ENCODE measurements around the gene GALP.
"Not testable (repeated sequence)": the region's sequence is repeated elsewhere in the genome, so short reads cannot be mapped to it uniquely, and the experiment has no call there.

The GALP gene

DNA sequence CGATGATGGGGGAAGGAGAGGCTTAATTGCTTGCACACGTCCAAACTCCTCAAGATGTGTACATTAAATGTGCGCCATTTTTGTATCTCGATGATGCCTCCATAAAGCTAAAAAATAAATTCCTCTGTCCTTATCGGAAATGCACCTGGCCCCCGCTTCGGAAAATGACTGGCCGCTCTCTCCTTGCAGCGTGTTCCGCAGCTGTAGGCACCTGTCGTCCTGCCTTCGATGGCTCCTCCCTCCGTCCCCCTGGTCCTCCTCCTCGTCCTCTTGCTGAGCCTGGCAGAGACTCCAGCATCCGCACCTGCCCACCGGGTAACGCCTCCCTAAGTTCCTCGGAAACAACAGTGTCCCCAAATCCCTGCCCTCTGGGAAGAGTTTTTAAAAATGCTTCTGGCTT, 1.1 kb downstream of the GALP start:
- H3K4me1 ChIP-seq: peaks cover 31% of the 10 kb centered on the region
- no peak overlapping the region for H3K4me3 ChIP-seq
- H3K4me2 ChIP-seq: peak overlapping the region; percentile 37

GRCh38 chr19:56177564-56178243, 1.9 kb downstream of the GALP start:
- no peak overlapping the region for H3K9ac ChIP-seq
- no peaks in the 10 kb centered on the region for H4K20me1 ChIP-seq
- peaks cover 28% of the 10 kb centered on the region for H3K4me1 ChIP-seq
- H3K4me2 ChIP-seq: no peak overlapping the region
- no peak overlapping the region for H3K27ac ChIP-seq
- H3K4me3 ChIP-seq: no peak overlapping the region
- H3K27me3 ChIP-seq: no peaks in the 10 kb centered on the region
- no peaks in the 10 kb centered on the region for H3K36me3 ChIP-seq
- H3K9me3 ChIP-seq: no peaks in the 10 kb centered on the region
- TF ChIP-seq Cebpa-rat (IDR thresholded peaks at IDR 0.05): no peak

More for the DNA sequence above, 1.1 kb downstream of the GALP start:
- Histone ChIP-seq H3K36me3 (no peaks in the 10 kb centered on the region), H3K9ac (no peak overlapping the region), H3K27ac (peak overlapping the region; percentile 24; the same call in 1 of the 2 replicates), H3K9me3 (no peaks in the 10 kb centered on the region), H3K27me3 (no peaks in the 10 kb centered on the region), H4K20me1 (no peaks in the 10 kb centered on the region)
- no peak for TF ChIP-seq Cebpa-rat (IDR thresholded peaks at IDR 0.05)

GRCh38 chr19:56189785-56190184, 14.0 kb downstream of the GALP start:
- Histone ChIP-seq H3K4me3 (no peak overlapping the region), H4K20me1 (no peaks in the 10 kb centered on the region), H3K4me1 (peaks cover 7% of the 10 kb centered on the region), H3K27me3 (no peaks in the 10 kb centered on the region), H3K9ac (no peak overlapping the region), H3K27ac (no peak overlapping the region), H3K36me3 (no peaks in the 10 kb centered on the region), H3K9me3 (no peaks in the 10 kb centered on the region), H3K4me2 (no peak overlapping the region)
- no peak for TF ChIP-seq Cebpa-rat (IDR thresholded peaks at IDR 0.05)

DNA sequence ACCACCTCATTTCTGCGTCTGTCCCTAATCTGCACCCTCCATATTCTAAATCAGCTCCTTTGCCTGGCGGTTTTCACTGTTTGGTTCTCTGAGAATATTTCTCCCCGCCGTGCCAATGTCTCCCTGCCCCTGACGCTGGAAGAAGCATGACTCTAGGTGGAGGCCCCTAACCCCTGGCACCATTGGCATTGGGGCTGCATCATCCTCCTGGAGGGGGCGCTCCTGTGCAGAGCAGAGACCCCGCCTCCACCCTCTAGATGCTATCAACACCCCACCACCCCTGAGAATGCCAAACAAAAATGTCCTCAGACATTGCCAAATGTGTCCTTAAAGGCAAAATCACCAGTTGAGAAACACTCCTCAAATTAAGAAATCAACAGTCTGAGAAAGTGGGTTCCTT, 15.3 kb downstream of the GALP start:
- no peak overlapping the region for H3K4me3 ChIP-seq
- H3K4me2 ChIP-seq: no peak overlapping the region
- TF ChIP-seq Cebpa-rat (IDR thresholded peaks at IDR 0.05): no peak
- no peak overlapping the region for H3K9ac ChIP-seq
- H3K36me3 ChIP-seq: no peaks in the 10 kb centered on the region
- H3K27ac ChIP-seq: no peak overlapping the region
- no peaks in the 10 kb centered on the region for H4K20me1 ChIP-seq
- H3K27me3 ChIP-seq: no peaks in the 10 kb centered on the region
- H3K4me1 ChIP-seq: peaks cover under 1% of the 10 kb centered on the region
- H3K9me3 ChIP-seq: no peaks in the 10 kb centered on the region

DNA sequence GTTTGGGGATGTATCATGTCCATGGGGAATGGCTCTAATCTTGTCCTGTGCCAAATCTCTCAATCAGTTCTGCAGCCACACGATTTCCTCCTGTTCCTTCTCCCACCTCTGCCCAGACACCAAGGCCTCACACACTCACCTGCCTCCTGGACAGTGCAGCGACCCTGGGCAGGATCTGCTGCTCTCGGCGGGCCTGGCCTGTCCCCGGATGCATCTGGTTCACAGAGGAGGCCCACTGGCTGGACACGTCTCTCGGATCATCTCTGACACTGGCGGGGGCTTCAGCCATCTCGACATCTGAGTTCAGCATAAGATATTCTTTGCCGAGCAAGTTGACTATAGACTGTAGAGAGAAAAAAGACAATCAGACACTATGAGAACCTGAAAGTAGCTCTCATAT, 15.9 kb downstream of the GALP start:
- Histone ChIP-seq H3K4me1 (no peaks in the 10 kb centered on the region), H4K20me1 (no peaks in the 10 kb centered on the region), H3K27ac (no peak overlapping the region), H3K9me3 (no peaks in the 10 kb centered on the region), H3K9ac (no peak overlapping the region), H3K4me3 (no peak overlapping the region), H3K27me3 (no peaks in the 10 kb centered on the region), H3K36me3 (no peaks in the 10 kb centered on the region), H3K4me2 (no peak overlapping the region)
- no peak for TF ChIP-seq Cebpa-rat (IDR thresholded peaks at IDR 0.05)

GRCh38 chr19:56193981-56194640, 18.3 kb downstream of the GALP start:
- Histone ChIP-seq H3K36me3 (no peaks in the 10 kb centered on the region), H3K9me3 (no peaks in the 10 kb centered on the region), H3K4me2 (no peak overlapping the region), H4K20me1 (no peaks in the 10 kb centered on the region), H3K27me3 (no peaks in the 10 kb centered on the region), H3K27ac (no peak overlapping the region), H3K9ac (no peak overlapping the region), H3K4me1 (no peaks in the 10 kb centered on the region), H3K4me3 (no peak overlapping the region)
- TF ChIP-seq Cebpa-rat (IDR thresholded peaks at IDR 0.05): no peak

GRCh38 chr19:56197646-56198045, 21.8 kb downstream of the GALP start, which contains the start of gene ZSCAN5B:
Gene ZSCAN5B (minus strand): TSS chr19:56197783. CDS start chr19:56193052, 4,731 bp downstream.
- not testable (repeated sequence) for H3K9me3 ChIP-seq, H3K4me3 ChIP-seq, H3K36me3 ChIP-seq, H4K20me1 ChIP-seq, H3K27me3 ChIP-seq, H3K4me2 ChIP-seq, H3K27ac ChIP-seq, H3K9ac ChIP-seq, H3K4me1 ChIP-seq

- H4K20me1 ChIP-seq: no peaks in the 10 kb centered on the region
- no peaks in the 10 kb centered on the region for H3K36me3 ChIP-seq
- no peaks in the 10 kb centered on the region for H3K9me3 ChIP-seq
- H3K27ac ChIP-seq: no peak overlapping the region
- no peak overlapping the region for H3K4me2 ChIP-seq
- TF ChIP-seq Cebpa-rat (IDR thresholded peaks at IDR 0.05): no peak
- H3K27me3 ChIP-seq: no peaks in the 10 kb centered on the region
- H3K4me3 ChIP-seq: no peak overlapping the region
- no peaks in the 10 kb centered on the region for H3K4me1 ChIP-seq
- no peak overlapping the region for H3K9ac ChIP-seq
Observed at GRCh38 chr19:56199687-56200086, 23.9 kb downstream of the GALP start.

GRCh38 chr19:56201973-56202372, 26.2 kb downstream of the GALP start, which contains the start of gene ZSCAN5C:
Gene ZSCAN5C (plus strand): TSS chr19:56202273. CDS start chr19:56205914, 3,641 bp downstream.
- no peaks in the 10 kb centered on the region for H3K4me1 ChIP-seq
- no peak within 1 kb of the TSS for H3K27ac ChIP-seq
- H3K27me3 ChIP-seq: no peaks in the 10 kb centered on the region

DNA sequence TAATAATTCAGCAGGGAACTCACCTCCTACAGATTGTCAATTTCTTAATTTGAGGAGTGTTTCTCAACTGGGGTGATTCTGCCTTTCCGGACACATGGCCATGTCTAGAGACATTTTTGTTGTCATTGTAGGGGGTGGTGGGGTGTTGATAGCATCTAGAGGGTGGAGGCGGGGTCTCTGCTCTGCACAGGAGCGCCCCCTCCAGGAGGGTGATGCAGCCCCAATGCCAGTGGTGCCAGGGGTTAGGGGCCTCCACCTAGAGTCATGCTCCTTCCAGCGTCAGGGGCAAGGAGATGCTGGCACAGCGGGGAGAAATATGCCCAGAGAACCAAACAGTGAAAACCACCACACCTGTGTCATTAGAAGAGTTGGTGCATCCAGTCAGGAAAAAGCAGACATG, 31.8 kb downstream of the GALP start:
- H3K36me3 ChIP-seq, H3K27me3 ChIP-seq, H3K4me1 ChIP-seq, H3K4me2 ChIP-seq, H4K20me1 ChIP-seq, H3K4me3 ChIP-seq, H3K9me3 ChIP-seq, H3K9ac ChIP-seq, H3K27ac ChIP-seq: not testable (repeated sequence)

More at GRCh38 chr19:56201973-56202372, 26.2 kb downstream of the GALP start, which contains the start of gene ZSCAN5C:
- no peaks in the 10 kb centered on the region for H4K20me1 ChIP-seq
- no peak for TF ChIP-seq Cebpa-rat (IDR thresholded peaks at IDR 0.05)
- no peak within 1 kb of the TSS for H3K4me2 ChIP-seq
- H3K9ac ChIP-seq: no peak within 1 kb of the TSS
- no peaks in the 10 kb centered on the region for H3K36me3 ChIP-seq
- no peak within 1 kb of the TSS for H3K4me3 ChIP-seq
- no peaks in the 10 kb centered on the region for H3K9me3 ChIP-seq
